IPS DF 4.7 (cell line): Measurements from ENCODE around the gene PLD5.
A peak's percentile ranks its signal among the peaks of the same experiment; 100 is the strongest.
"Not testable (repeated sequence)": the region's sequence is repeated elsewhere in the genome, so short reads cannot be mapped to it uniquely, and the experiment has no call there.

Experiments
- DNase-seq: peaks from one replicate; pipeline ENCODE4 v3.0.0-alpha.2; 2013; ENCODE audit warnings: low spot score; ENCODE audit errors: extremely low read depth

PLD5 gene

DNA sequence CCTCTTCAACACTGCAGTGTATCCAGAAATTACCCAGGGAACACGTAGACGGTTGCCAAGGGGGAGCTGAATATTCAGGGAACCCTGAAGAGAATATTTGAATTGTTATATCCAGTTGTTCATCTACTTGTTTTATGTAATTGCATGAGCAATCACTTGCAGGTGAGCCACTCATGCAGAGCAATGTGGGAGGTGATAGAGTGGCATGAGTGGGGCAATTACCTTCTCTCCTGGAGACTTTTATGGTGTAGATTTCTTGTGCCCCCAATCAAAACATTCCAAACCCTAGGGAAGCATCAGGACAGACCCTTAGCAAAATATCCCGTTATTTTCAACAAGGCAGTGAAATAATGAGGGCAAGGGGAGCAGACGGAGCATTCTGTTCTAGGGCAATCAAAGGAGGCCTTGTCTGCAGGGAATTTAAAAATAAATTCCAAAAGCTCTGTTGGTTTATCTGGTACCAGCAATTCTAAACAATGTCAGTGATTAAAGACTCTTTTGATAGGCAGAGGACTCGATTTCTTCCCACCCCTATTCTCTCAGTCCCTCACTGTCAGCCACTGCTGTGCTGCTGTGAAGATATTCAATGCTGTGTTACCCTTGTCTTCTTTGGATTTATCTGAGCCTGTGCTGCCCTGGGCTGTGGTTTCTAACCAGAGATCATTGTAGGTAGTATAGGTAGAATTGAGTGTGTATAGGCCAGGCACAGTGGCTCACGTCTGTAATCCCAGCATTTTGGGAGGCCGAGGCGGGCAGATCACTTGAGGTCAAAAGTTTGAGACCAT is 345.4 kb downstream of the PLD5 start:
- no peak for DNase-seq

DNA sequence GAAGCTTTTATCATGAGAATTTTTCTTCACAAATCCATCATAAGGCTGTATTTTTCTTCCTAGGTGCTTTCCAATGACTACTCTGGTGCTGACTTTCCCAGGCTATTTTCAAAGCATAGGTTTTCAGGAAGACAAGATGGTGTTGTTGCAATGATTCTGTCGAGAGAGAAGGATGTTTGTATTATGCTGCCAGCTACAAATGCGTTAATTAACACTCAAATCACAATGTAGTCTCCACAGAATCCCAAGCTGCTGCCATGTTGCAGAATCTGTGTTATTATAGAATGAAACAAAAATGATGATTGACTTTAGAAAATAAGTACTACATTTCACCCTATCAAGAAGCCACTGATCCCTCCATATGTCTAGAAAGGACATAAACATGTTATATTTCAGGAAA is 346.1 kb downstream of the PLD5 start:
- DNase-seq, result no peak

DNA sequence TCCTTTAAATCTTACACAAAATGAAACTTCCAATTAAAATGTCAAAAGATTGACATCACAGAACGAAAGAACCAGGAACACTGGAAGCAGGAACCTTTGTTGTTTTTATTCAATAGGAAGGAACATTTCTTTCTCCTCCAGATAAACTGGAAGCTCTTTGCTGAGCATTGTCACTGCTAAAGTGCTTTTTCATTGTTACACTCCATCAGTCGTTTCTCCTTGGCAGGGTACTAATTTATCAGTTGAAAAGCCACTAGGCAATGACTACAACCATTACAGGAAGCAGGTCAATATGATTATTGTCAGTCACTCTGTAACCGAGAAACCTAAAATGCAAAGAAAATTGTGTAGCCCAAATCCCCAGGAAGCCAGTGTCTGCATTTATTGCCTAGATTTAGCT is 362.4 kb downstream of the PLD5 start:
- no peak for DNase-seq

DNA sequence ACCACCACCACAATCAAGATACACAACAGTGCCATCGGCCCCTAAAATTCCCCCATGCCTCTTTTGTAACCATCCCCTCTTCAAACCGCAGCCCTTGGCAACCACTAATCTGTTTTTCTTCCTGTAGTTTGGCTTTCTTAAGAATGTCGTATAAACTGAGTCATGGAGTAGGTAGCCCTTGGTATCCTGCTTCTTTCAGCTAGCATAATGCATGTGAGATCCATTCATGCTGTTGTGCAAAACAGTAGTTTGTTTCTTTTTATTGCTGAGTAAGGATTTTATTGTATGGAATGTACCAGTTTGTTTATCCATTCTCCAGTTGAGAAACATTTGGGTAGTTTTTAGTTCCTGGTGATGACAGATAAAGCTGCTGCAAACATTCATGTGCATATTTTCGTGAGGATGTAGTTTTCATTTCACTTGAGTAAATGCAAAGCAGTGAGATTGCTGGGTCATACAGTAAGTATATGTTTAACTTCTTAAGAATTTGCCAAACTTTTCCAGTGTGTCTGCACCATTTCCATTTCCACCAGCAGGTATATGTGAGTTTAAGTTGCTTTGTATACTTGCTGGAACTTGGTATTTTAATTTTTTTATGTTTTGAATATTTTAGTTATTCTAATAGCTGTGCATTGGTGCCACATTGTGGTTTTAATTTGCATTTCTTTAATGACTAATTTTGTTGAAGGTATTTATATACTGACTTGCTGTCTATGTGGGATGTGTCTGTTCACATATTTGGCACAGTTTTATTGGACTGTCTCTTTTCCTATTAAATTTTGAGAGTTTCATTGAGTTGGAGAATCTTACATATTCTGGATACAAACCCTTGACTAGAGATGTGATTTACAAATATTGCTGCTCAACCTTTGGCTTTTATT is 377.2 kb downstream of the PLD5 start:
- DNase-seq, result no peak

DNA sequence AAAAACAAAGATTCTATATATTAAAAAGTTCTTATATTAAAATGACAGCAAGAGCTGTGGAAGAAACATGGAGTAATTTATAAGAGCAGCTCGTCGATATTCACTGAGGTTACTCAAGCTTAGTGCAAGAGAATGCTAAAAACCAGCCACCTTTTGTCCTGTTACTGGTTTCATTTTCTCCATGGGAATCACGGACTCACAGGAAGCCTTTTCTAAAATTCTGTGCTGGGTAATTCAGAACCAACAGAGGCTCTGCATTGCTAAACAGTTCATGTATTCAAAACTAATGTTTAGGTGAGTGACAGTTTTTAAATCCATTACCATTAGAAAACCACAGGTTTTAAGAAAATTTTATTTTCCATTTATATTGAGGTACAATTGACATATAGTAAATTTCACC is 377.8 kb downstream of the PLD5 start:
- no peak for DNase-seq

DNA sequence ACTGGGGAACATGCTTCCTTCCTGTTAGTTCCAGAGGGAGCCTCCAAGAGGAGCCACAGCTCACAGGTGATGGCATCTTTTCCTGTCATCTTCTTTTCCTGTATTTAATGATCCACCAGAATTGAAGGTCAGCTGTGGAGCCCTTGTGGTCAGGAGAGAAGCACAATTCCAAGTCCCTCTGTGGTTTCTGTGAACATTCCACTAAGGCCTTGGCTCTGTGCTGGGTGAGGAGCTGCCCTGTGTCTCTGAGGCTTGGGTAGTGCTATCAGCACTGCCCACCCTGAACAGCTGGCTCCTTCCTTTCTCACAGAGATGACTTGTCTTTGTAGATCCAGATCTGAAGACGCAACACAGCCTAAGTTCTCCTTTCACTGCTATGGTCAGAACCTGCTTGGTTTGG is 383.7 kb downstream of the PLD5 start:
- no peak for DNase-seq

DNA sequence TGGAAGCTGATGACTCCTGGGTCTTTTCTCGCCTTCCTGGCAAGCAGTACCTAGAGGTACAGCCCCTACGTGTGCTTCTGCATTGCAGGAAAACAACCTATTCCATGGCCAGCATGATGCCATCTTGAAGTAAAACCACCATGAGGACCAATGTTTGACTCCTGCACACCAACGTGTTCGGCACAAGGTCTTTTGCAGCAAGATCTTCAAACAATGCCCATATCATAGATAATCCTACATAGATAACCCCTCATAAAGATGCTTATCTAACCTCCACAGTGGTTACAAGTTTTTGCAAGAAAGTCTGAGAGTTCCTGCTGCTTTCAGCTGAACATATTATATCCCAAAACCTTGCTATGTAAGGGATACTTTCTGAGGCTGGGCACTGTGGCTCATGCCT is 384.5 kb downstream of the PLD5 start:
- DNase-seq, result no peak

DNA sequence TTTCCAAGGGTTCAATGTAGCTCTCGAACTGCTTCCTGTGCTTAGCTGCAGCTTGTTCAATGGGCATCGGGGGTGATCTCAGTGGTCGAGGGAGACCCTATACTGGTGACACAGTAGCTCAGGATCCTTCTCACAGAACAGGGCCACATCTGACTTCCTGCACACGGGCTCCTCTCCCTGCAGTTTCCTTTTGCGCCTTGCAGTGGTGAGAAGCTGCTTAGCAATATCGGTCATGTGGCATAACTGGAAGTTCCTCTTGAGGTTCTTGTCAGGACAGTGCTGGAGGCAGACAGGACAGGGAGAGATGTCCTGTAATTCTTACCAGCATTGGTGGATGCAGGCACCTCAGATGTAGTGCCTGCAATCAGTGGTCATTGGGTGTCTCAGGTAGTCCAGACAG is 385.1 kb downstream of the PLD5 start:
- no peak for DNase-seq

DNA sequence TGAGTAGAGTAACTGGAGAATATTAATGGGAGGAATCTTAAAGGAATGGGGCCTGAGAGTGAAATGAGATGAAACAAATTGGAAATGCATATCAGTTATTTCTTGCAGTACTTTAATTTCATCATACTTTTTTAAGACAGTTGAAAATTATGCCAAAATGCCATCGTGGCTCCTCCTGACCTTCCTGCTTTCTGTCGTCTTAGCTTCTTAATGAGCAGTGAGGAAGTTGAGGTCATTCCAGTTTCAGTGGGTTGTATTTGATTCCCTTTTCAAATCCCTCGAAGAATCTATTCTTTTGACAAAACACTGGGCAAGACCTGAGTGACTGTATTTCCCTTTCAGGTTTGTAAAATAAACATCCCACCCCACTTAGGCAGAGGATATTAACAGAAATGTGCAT is 390.7 kb downstream of the PLD5 start:
- DNase-seq, result no peak

DNA sequence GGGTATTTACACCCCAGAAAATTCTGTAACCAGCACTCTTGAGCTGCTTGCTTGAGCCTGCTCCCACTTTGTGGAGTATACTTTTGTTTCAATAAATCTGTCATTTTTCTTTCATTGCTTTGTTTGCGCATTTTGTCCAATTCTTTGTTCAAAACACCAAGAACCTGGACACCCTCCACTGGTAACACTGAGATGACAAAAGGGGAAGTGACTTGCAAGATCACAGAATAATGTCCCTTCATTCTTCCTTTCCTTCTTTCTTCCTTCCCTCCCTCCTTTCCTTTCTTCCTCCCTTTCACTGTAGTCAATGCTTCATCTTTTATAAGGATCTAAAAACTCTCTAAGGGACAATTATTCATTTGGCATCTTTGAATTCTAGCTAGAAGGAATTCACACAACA is 391.1 kb downstream of the PLD5 start:
- no peak for DNase-seq

DNA sequence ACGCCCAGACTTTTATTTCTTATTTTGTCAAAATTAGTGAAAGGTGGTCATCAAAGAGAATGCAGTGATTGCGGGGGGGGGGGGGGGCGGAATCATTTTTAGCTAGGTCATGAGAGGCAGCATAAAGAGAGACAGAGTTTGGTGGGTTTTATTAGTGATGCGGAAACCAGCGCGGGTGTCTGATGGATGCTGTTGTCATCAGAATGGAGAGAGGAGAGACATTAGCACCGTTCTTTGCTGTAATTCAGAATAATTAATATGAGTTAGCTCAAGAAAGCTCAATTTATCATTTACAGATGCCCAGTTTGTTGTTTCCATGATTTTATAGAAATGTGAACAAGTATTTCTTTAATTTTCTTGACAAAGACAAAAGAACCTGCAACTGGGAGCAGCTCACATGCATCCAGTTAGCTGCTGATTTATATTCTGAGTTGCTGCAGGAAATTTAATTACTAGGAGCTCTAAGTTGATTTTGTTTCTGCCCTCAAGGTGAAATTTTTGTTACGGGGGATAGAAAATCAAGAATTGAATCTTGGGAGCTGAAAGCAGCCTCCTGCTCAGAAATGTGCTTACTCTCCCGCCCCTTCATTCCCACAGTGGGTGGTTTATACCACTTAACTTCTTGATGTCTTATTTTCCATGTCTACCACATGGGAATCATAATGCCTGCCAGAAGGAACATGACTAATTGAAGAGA is 392.2 kb downstream of the PLD5 start:
- no peak for DNase-seq

DNA sequence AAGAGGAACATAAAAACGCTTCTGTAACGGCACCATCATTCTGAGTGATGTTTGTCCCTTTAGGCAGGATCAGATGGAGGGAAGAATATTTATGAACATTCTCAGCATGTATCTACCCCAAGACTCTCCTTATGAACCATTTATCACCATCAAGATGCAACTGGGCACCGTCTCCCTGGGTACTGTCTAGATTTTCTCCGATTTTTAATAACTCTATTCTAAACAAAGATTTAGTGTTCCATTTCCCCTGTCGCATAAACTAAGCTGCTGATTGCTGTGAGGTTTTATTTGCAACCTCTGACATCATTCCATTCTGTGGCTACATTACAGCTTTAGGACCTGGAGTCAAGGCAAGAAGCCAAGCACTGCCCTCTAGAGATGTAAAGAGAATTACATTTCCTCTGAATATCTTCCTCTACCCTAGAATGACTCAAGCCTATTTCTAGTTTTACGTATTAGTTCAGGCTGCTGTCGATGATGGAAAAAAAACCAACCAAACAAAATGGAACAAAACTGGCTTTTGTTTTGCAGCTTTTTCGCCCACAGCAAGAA is 395.5 kb downstream of the PLD5 start:
- no peak for DNase-seq

DNA sequence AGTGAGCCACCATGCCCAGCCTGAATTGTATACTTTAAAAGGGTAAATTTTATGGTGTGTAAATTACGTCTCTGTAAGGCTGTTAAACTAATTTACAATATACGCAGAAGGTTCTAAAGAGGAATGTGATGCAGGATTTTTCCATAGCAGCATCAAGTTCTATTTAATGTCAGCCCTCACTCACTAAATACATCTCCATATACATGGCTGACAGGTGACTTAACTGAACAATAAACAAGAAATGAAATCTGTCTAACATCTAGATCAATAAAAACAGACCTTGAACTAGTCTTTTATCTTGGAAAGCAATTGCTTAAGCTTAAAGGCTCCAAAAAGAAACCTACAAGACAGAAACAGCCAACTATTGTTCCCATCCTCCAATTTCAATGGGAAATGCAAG is 404.1 kb downstream of the PLD5 start:
- no peak for DNase-seq

DNA sequence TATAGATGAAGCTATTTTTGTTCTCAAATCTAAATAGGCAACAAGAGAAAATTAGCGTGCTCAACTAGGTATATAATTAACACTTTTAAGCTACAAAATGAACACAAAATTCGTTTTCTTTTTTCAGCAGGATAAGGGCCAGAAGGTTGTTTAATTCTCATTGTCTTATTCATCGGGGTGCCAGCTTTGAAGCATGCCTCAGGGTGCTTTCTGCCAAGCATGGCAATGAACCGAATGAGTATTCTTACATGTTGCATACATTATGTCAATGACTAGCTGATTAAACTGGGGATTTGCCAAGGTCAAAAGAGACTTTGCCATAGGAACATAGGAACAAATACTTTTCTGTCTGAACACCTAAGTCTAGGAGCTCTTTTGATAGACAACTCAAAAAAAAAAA is 423.6 kb downstream of the PLD5 start:
- DNase-seq, result no peak

DNA sequence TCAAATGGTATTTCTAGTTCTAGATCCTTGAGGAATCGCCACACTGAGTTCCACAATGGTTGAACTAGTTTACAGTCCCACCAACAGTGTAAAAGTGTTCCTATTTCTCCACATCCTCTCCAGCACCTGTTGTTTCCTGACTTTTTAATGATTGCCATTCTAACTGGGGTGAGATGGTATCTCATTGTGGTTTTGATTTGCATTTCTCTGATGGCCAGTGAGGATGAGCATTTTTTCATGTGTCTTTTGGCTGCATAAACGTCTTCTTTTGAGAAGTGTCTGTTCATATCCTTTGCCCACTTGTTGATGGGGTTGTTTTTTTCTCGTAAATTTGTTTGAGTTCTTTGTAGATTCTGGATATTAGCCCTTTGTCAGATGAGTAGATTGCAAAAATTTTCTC is 427.2 kb downstream of the PLD5 start:
- DNase-seq, result not testable (repeated sequence)

DNA sequence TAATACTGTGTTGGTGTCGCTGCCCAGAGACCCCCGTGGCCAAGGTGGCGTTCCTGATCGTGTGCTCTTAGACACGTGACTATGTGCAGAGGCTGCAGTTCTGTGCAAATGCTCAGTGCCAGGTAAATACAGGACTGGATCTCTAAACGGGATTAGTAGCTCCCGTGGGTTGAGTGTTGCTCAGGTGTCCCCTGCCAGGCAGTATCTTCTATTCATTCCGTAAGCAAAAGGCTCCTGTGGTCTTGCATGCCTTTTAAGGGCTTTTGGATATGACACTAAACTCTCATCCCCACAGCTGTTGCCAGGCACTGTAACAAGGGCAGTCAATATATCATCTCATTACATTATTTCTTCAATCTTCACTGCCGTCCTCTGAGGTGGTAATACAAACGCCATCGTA is 431.4 kb downstream of the PLD5 start:
- no peak for DNase-seq

DNA sequence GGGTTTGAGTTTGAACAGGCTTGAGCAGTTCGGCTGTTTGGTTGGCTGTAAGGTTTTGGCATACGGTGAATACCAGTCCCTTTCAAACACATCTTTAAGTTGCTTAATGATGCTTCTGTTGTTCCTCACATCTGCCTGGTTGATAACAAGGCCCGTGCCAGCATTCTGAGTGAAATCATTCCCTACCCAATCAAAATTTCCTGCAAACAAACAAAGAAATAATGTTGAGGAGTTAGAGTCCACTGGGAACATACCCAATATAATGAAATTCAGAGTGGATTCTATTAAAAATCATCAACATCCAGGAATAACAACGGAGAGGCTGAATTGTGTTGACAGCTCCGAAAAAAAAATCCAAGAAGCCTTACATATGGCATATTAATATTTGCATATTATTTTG is 434.6 kb downstream of the PLD5 start:
- no peak for DNase-seq

DNA sequence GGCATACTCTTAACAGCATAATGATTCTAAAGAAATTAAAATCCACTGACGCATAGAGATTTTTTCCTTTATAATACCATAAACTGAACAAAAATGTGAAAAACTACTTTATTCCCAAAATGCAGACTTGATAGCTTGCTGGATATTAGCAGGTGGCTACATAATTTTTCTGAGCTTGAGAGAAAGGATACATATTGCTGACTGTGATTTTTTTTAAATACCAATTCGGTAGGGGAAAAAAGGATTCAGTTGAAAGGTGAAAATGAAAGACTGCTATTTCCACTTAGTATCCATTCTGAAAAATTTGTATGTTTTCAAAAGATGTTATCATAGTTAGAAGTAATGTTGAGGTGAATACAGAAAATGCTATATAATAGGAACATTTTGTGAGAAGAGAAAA is 435.6 kb downstream of the PLD5 start:
- DNase-seq, result no peak

DNA sequence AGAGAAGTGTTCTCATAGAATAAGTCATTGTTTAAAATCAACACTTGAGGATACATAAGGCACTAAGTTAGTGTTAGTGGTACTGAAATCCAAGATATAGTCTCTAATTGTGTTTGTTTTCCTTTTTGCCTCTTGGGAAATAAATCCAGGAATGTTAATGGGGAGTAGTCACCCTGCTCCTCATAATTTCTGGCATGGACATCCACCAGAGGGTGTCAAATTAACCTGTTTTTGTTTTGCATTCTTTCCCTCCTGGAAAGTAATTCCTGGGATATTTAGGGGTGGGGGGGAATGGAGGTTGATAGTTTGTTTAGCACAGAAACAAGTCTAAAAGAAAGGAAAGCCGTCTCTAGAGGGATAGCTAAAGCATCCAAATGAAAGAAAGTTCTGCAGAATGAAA is 437.8 kb downstream of the PLD5 start:
- DNase-seq, result no peak

DNA sequence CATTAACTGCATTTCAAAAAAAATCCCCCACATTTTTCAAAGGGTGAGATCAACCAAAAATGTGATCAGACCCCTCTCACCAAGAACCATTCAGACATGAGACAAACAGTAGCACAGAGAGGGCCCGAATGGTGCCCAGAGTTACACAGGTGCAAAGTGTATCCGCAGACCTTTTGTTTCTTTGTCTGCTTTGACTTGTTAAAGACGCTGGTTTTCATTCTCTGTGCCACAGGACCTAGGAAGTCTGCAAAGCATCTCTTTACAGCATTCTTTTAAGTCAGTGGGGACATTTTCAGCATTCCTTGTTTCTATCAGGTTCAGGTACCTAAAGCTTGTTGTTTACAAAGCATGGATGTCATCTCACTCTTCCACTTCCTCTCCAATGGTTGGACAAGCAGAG is 438.4 kb downstream of the PLD5 start:
- DNase-seq, result peak; percentile 51

DNA sequence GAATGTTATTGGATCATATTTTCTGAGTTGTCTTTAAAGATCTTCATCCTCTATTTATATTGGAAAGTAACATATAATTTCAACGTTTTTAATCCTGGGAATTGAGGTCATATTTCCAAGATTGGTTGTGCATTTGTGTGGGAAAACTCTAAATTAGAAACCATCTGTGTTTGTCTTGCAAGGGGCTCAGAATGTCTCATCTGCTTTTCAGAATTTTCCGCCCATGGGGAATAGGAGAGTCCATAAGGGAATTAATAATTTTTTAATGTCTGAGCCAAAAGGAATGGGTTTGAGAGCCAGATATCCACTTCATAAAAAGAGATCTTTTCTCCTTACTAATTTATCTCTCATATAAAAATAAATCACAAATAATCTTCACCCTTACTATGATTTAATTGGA is 440.8 kb downstream of the PLD5 start:
- no peak for DNase-seq

DNA sequence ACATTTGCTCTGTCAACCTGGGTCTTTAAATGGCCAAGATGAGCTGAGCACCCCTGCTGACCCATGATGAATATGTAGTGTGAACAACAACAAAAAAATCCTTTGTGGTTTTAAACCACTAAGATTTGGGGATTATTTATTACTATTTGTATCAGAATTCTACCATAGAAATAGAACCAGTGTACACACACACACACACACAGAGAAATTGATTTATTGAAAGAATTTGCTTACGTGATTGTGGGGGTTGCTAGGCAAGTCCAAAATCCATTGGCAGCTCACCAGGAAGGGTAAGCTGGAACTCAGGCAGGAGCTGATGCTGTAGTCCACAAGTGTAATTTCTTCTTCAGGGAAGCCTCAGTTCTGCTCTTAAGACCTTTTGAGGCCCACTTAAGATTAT is 443.1 kb downstream of the PLD5 start:
- DNase-seq, result no peak
